Astrocyte (in vitro differentiated cells and primary cell): ENCODE data around the gene TFE3.

Experiments
- CTCF ChIP-seq: IDR thresholded peaks from 2 replicates; pipeline ENCODE4 v1.5.1; 2011; ENCODE audit warnings: low read depth, mild to moderate bottlenecking, inconsistent platforms, low read length, moderate library complexity; ENCODE audit not compliant: insufficient read depth
- EZH2 ChIP-seq: IDR thresholded peaks from 2 replicates; pipeline ENCODE4 v1.6.1; 2012; ENCODE audit warnings: mild to moderate bottlenecking, low read length, inconsistent platforms; ENCODE audit not compliant: insufficient read depth

GRCh38 chrX:49071877-49072711, 28.9 kb upstream of the TFE3 start:
- TF ChIP-seq CTCF, result no peak
- no peak for TF ChIP-seq EZH2
